WI38 (cell line): ENCODE data around the gene CDKL4.
"Not testable (repeated sequence)": the region's sequence is repeated elsewhere in the genome, so short reads cannot be mapped to it uniquely, and the experiment has no call there.

Experiments used
- H3K4me3 ChIP-seq: 2 replicates; pipeline ENCODE4 v1.5.1; 2011; ENCODE audit warnings: low read depth, mild to moderate bottlenecking, control low read depth, low read length
- CTCF ChIP-seq: IDR thresholded peaks from 2 replicates; pipeline ENCODE4 v1.5.1; 2012; ENCODE audit warnings: low read depth, mild to moderate bottlenecking, control low read depth, low read length

CDKL4 gene

GRCh38 chr2:39140322-39140847 lies 103.4 kb downstream of the CDKL4 start:
- TF ChIP-seq CTCF = no peak
- H3K4me3 ChIP-seq = no peak overlapping the region

- TF ChIP-seq CTCF = no peak
- H3K4me3 ChIP-seq = no peak overlapping the region
Observed at GRCh38 chr2:39139511-39140237, 104.1 kb downstream of the CDKL4 start.

- TF ChIP-seq CTCF = no peak
- no peak overlapping the region for H3K4me3 ChIP-seq
Observed at GRCh38 chr2:39138837-39139211, 104.9 kb downstream of the CDKL4 start.

- not testable (repeated sequence) for H3K4me3 ChIP-seq
Observed at GRCh38 chr2:39138187-39138836, 105.5 kb downstream of the CDKL4 start.

GRCh38 chr2:39136799-39137198 lies 107.0 kb downstream of the CDKL4 start:
- H3K4me3 ChIP-seq = no peak overlapping the region
- no peak for TF ChIP-seq CTCF

GRCh38 chr2:39135690-39136259 lies 108.0 kb downstream of the CDKL4 start:
- TF ChIP-seq CTCF = no peak
- H3K4me3 ChIP-seq = no peak overlapping the region

GRCh38 chr2:39133215-39133851 lies 110.4 kb downstream of the CDKL4 start:
- no peak for TF ChIP-seq CTCF

More at GRCh38 chr2:39133215-39133851, 110.4 kb downstream of the CDKL4 start:
- no peak overlapping the region for H3K4me3 ChIP-seq
